ENCODE measurements around the gene OSM. TPM values are rescaled to one million over a fixed set of nuclear protein-coding genes. Genes with fewer than 3 reads are reported as not detected.

OSM gene
- total and polyA plus RNA-seq, 4 donors = 0.09 to 0.84 (median 0.25) TPM; not detected in 1

DNA sequence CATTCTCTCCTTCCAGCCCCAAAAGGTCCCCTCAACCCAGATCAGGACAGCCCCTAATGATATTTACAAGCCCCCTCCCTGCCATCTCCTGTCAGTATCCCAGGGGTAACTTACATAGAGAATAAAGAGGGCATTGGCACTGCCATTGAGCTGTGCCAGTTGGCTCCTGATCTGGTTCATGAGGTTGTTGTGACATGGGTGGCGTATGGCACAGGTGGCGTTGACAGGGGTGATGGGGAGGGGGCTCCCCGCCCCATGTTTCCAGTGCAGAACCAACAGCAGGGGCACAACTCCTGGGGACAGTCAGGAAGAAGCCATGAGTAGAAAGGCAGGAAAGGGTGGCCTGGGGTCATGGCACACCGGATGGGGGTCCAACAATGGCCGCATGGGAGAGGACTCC is 22.0 kb downstream of the OSM start:
- Histone ChIP-seq H3K9ac (ENCODE audit: low read depth in 1 of 2, low read length in 2 of 2) (no peak overlapping the region), H3K9me3 (ENCODE audit: control insufficient read depth in 4 of 4, low read length in 3 of 4) (no peaks in the 10 kb centered on the region), H3K4me3 (ENCODE audit: low read depth in 1 of 3, low read length in 3 of 3) (no peak overlapping the region), H3K36me3 (ENCODE audit: control insufficient read depth in 4 of 4, insufficient read depth in 3 of 4, low read depth in 1 of 4, low read length in 3 of 4) (no peaks in the 10 kb centered on the region), H3K27me3 (ENCODE audit: control insufficient read depth in 4 of 4, insufficient read depth in 4 of 4, low read length in 3 of 4) (peaks cover 0 to 7% (median 2%) of the 10 kb centered on the region in 4 donors), H3K4me1 (ENCODE audit: control insufficient read depth in 4 of 4, insufficient read depth in 4 of 4, low read length in 3 of 4) (peaks cover 3 to 19% (median 13%) of the 10 kb centered on the region in 4 donors), H3K27ac (ENCODE audit: low read depth in 1 of 2, low read length in 2 of 2) (no peak overlapping the region)
- 95% methylated on average over 5 of the region's 5 CpGs for WGBS
- DNase-seq (ENCODE audit: low spot score) = no peak
- TF ChIP-seq, protein P1, sequence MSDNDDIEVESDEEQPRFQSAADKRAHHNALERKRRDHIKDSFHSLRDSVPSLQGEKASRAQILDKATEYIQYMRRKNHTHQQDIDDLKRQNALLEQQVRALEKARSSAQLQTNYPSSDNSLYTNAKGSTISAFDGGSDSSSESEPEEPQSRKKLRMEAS (IDR thresholded peaks at IDR 0.05) = no peak
- no peak for TF ChIP-seq TAF1 (conservative IDR thresholded peaks at IDR 0.05)

DNA sequence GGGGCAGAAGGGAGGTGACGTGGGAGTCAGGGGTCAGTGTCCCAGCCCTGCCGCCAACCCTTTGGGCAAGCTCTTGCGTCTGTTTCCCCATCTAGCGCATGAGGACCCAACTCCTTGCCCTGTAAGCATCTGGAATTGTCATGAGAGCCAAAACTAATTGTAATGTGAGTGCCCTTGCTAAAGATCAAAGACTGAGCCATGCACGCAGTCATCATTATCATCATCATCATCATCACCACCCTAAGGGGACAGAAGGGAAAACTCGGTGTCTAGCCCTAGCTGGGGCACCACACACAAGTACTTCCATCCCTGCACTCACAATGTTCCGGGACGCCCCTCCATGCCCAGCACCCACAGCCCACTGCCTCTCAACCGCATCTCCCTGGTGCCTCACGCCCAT is 22.6 kb downstream of the OSM start:
- no peak for DNase-seq (ENCODE audit: low spot score)
- no peaks in the 10 kb centered on the region for H3K36me3 ChIP-seq (ENCODE audit: control insufficient read depth in 4 of 4, insufficient read depth in 3 of 4, low read depth in 1 of 4, low read length in 3 of 4)
- TF ChIP-seq JUND (IDR thresholded peaks at IDR 0.05) (no peak), FOXA1 (IDR thresholded peaks at IDR 0.05) (no peak), RAD21 (IDR thresholded peaks at IDR 0.05) (no peak), GABPA (IDR thresholded peaks at IDR 0.05 in 1 of 2, conservative IDR thresholded peaks at IDR 0.05 in 1 of 2) (no peak)
- TF ChIP-seq, protein P1 (IDR thresholded peaks at IDR 0.05) = no peak
- TF ChIP-seq, protein P2, sequence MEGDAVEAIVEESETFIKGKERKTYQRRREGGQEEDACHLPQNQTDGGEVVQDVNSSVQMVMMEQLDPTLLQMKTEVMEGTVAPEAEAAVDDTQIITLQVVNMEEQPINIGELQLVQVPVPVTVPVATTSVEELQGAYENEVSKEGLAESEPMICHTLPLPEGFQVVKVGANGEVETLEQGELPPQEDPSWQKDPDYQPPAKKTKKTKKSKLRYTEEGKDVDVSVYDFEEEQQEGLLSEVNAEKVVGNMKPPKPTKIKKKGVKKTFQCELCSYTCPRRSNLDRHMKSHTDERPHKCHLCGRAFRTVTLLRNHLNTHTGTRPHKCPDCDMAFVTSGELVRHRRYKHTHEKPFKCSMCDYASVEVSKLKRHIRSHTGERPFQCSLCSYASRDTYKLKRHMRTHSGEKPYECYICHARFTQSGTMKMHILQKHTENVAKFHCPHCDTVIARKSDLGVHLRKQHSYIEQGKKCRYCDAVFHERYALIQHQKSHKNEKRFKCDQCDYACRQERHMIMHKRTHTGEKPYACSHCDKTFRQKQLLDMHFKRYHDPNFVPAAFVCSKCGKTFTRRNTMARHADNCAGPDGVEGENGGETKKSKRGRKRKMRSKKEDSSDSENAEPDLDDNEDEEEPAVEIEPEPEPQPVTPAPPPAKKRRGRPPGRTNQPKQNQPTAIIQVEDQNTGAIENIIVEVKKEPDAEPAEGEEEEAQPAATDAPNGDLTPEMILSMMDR (IDR thresholded peaks at IDR 0.05; ENCODE audit: low read depth, low read length, missing input control) = no peak
- H3K27me3 ChIP-seq (ENCODE audit: control insufficient read depth in 4 of 4, insufficient read depth in 4 of 4, low read length in 3 of 4) = peaks cover 0 to 7% (median 2%) of the 10 kb centered on the region in 4 donors
- peaks cover 3 to 19% (median 13%) of the 10 kb centered on the region in 4 donors for H3K4me1 ChIP-seq (ENCODE audit: control insufficient read depth in 4 of 4, insufficient read depth in 4 of 4, low read length in 3 of 4)
- WGBS = 95% methylated on average over 10 of the region's 10 CpGs
- H3K9me3 ChIP-seq (ENCODE audit: control insufficient read depth in 4 of 4, low read length in 3 of 4) = no peaks in the 10 kb centered on the region
- no peak overlapping the region for H3K4me3 ChIP-seq (ENCODE audit: low read depth in 1 of 3, low read length in 3 of 3)
- H3K9ac ChIP-seq (ENCODE audit: low read depth in 1 of 2, low read length in 2 of 2) = no peak overlapping the region
- no peak overlapping the region for H3K27ac ChIP-seq (ENCODE audit: low read depth in 1 of 2, low read length in 2 of 2)

DNA sequence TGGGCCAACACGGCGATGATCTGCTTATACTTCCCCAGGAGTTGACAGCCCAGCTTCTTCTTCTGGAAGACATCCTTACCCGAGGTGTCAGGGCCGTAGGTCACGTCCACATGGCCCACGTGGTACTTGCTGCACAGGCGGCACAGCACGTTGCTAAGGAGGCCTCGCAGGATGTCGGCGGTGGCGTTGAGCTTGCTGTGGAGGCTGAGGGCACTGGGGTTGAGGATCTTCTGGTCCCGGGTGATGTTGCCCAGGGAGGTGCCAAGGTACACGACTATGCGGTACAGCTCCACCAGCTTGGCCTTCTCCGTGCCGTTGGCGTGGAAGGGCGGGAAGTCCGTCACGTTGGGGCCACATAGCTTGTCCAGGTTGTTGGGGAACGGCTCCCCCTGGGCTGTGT is 23.0 kb downstream of the OSM start:
- Histone ChIP-seq H3K4me3 (ENCODE audit: low read depth in 1 of 3, low read length in 3 of 3) (no peak overlapping the region), H3K36me3 (ENCODE audit: control insufficient read depth in 4 of 4, insufficient read depth in 3 of 4, low read depth in 1 of 4, low read length in 3 of 4) (no peaks in the 10 kb centered on the region), H3K9ac (ENCODE audit: low read depth in 1 of 2, low read length in 2 of 2) (no peak overlapping the region), H3K4me1 (ENCODE audit: control insufficient read depth in 4 of 4, insufficient read depth in 4 of 4, low read length in 3 of 4) (peaks cover 3 to 19% (median 13%) of the 10 kb centered on the region in 4 donors), H3K27me3 (ENCODE audit: control insufficient read depth in 4 of 4, insufficient read depth in 4 of 4, low read length in 3 of 4) (peaks cover 0 to 7% (median 2%) of the 10 kb centered on the region in 4 donors), H3K27ac (ENCODE audit: low read depth in 1 of 2, low read length in 2 of 2) (no peak overlapping the region), H3K9me3 (ENCODE audit: control insufficient read depth in 4 of 4, low read length in 3 of 4) (no peaks in the 10 kb centered on the region)
- no peak for DNase-seq (ENCODE audit: low spot score)
- TF ChIP-seq, protein P1 (IDR thresholded peaks at IDR 0.05) = no peak
- TF ChIP-seq HNF4G (IDR thresholded peaks at IDR 0.05) (no peak), ZBTB33 (IDR thresholded peaks at IDR 0.05) (no peak), YY1 (IDR thresholded peaks at IDR 0.05) (no peak), EGR1 (IDR thresholded peaks at IDR 0.05; ENCODE audit: low read depth in 2 of 2) (no peak), FOXA2 (IDR thresholded peaks at IDR 0.05) (no peak), GABPA (IDR thresholded peaks at IDR 0.05 in 1 of 2, conservative IDR thresholded peaks at IDR 0.05 in 1 of 2) (no peak), TAF1 (conservative IDR thresholded peaks at IDR 0.05) (no peak), FOXA1 (IDR thresholded peaks at IDR 0.05) (no peak), JUND (IDR thresholded peaks at IDR 0.05) (no peak), HNF4A (conservative IDR thresholded peaks at IDR 0.05) (no peak), NR2F2 (IDR thresholded peaks at IDR 0.05) (no peak), SP1 (IDR thresholded peaks at IDR 0.05) (no peak), RAD21 (IDR thresholded peaks at IDR 0.05) (no peak)
- WGBS = 95% methylated on average over 22 of the region's 22 CpGs

Measured in liver (tissue), 9 donors.